Measurements from ENCODE around the gene TCAP. TPM values are rescaled to one million over a fixed set of nuclear protein-coding genes. Genes with fewer than 3 reads are reported as not detected.

The TCAP gene
- total and polyA plus RNA-seq, 10 of the 15 experiments (the other 5 are each of a cell fraction or from before 2014, with no cell fraction given), result 0.17 to 1.0 (median 0.36) TPM; not detected in 3

- BruUV-seq (replicated peaks), result no TSS peak
- CTCF ChIA-PET, result interaction anchor here (1.1 to 8.4 kb wide), 4 partner anchors 13 to 43 kb away, joined by 3 to 64 read pairs (median 4); no protein-coding TSS in a partner anchor
- no peak for TF ChIP-seq CHD2 (IDR thresholded peaks at IDR 0.05; ENCODE audit: borderline replicate concordance, low read depth, low read length)
- TF ChIP-seq KDM1A (IDR thresholded peaks at IDR 0.05; ENCODE audit: borderline replicate concordance), result no peak
- TF ChIP-seq YBX1 (IDR thresholded peaks at IDR 0.05), result no peak
- TF ChIP-seq ZNF274 (IDR thresholded peaks at IDR 0.05; ENCODE audit: insufficient read depth, insufficient read length), result no peak
- no peak for TF ChIP-seq CTCF (IDR thresholded peaks at IDR 0.05 in 2 of 3, conservative IDR thresholded peaks at IDR 0.05 in 1 of 3; ENCODE audit: control insufficient read depth in 2 of 3, extremely low read depth in 1 of 3, insufficient read depth in 1 of 3, low read depth in 3 of 3, low read length in 3 of 3)
- no peak for TF ChIP-seq IRF3 (IDR thresholded peaks at IDR 0.05)
- TF ChIP-seq CREB1 (IDR thresholded peaks at IDR 0.05; ENCODE audit: low read depth), result no peak
- no peak for TF ChIP-seq KAT2A (conservative IDR thresholded peaks at IDR 0.05; ENCODE audit: control insufficient read depth, low read depth, low read length)
- no peak for TF ChIP-seq ATF2 (IDR thresholded peaks at IDR 0.05; ENCODE audit: low read length)
- no peak for TF ChIP-seq BCLAF1 (IDR thresholded peaks at IDR 0.05)
- no peak for TF ChIP-seq USF2 (IDR thresholded peaks at IDR 0.05; ENCODE audit: borderline replicate concordance, low read depth, low read length)
- TF ChIP-seq FOXM1 (IDR thresholded peaks at IDR 0.05; ENCODE audit: low read depth, low read length), result no peak
- TF ChIP-seq ZBED1 (IDR thresholded peaks at IDR 0.05; ENCODE audit: borderline replicate concordance), result no peak
These were observed 1.1 kb downstream of the TCAP start for GRCh38 chr17:39666231-39666600.

More at GRCh38 chr17:39666231-39666600, 1.1 kb downstream of the TCAP start:
- Histone ChIP-seq H3K27ac (ENCODE audit: control insufficient read depth, insufficient read depth) (no peak overlapping the region), H3K9ac (ENCODE audit: control insufficient read depth, insufficient read depth, low read length) (no peak overlapping the region), H4K20me1 (ENCODE audit: control insufficient read depth, insufficient read depth) (no peaks in the 10 kb centered on the region; the same call in 1 of the 2 replicates), H3K4me1 (ENCODE audit: control insufficient read depth, insufficient read depth, low read length) (no peaks in the 10 kb centered on the region), H2AFZ (ENCODE audit: control insufficient read depth, low read depth, low read length) (no peak overlapping the region), H3K4me2 (ENCODE audit: control insufficient read depth, insufficient read depth) (no peak overlapping the region), H3K36me3 (ENCODE audit: control insufficient read depth in 2 of 2, insufficient read depth in 2 of 2, low read length in 1 of 2) (peaks cover 0 to 9% of the 10 kb centered on the region in 2 experiments; a peak in 3 of 4 replicates), H3K79me2 (ENCODE audit: control insufficient read depth, insufficient read depth, low read length) (no peaks in the 10 kb centered on the region), H3K27me3 (replicated peaks in 1 of 2; ENCODE audit: control insufficient read depth in 2 of 2, insufficient read depth in 2 of 2, low read length in 1 of 2) (peaks cover 4 to 6% of the 10 kb centered on the region in 2 experiments; a peak in 3 of 4 replicates), H3K4me3 (no peak overlapping the region), H3K9me3 (replicated peaks; ENCODE audit: control insufficient read depth, insufficient read depth, low read length) (no peaks in the 10 kb centered on the region)
- no peak for FAIRE-seq
- ChIA-PET POLR2A (interaction anchor here (1.0 kb wide), 1 partner anchor 21 kb away, joined by 3 read pairs; the partner anchor contains the start of gene PGAP3), RAD21 (ENCODE audit: unreplicated experiment) (no interaction called here), SMC1A (ENCODE audit: uncharacterized antibody, unreplicated experiment) (no interaction called here)
- no peak for DNase-seq (ENCODE audit: low read depth, low spot score)
- in situ Hi-C loops (cut with MboI) (no loop called here), intact Hi-C loops (cut with micrococcal nuclease; ENCODE audit: unreplicated experiment) (no loop called here)
- no peak for ATAC-seq
- 79% methylated on average over 2 of the region's 2 CpGs for WGBS (ENCODE audit: insufficient coverage, insufficient replicate concordance, low lambda C conversion rate, missing lambda C conversion rate)
